Left lung (tissue), 10 donors: Measurements from ENCODE around the gene NAA50. TPM values are rescaled to one million over a fixed set of nuclear protein-coding genes. Genes with fewer than 3 reads are reported as not detected.

Source experiments
- ATAC-seq: fragments of 200-7000 bp; cut with Tn5 transposase; one replicate; pipeline ENCODE4 v1.9.1; 2020; ENCODE audit warnings: moderate library complexity
- DNase-seq, 4 donors: peaks; one replicate each; pipeline ENCODE4 v3.0.0-alpha.2; 2013 to 2020
- H3K27ac ChIP-seq, 2 donors: fragments of 200-600 bp; sonication (generic) in 1 of 2; one replicate each; pipeline versions ENCODE4 v1.5.0 to v1.8.0; 2020 to 2021
- H3K27me3 ChIP-seq, 2 donors: fragments of 200-600 bp; sonication (generic) in 1 of 2; one replicate each; pipeline versions ENCODE4 v1.5.0 to v1.8.0; 2020 to 2021
- H3K36me3 ChIP-seq, 2 donors: fragments of 200-600 bp; sonication (generic) in 1 of 2; one replicate each; pipeline versions ENCODE4 v1.5.0 to v1.8.0; 2020 to 2021
- H3K4me1 ChIP-seq, 2 donors: fragments of 200-600 bp; one replicate each; pipeline ENCODE4 v1.8.0; 2021
- H3K4me3 ChIP-seq, 2 donors: fragments of 200-600 bp; sonication (generic) in 1 of 2; one replicate each; pipeline versions ENCODE4 v1.5.0 to v1.8.0; 2020 to 2021; ENCODE audit warnings: mild to moderate bottlenecking in 1 of 2
- H3K9me3 ChIP-seq, 2 donors: fragments of 200-600 bp; sonication (generic) in 1 of 2; one replicate each; pipeline versions ENCODE4 v1.5.0 to v1.8.0; 2020 to 2021
- intact Hi-C, 2 donors: fragments of 100-400 bp; cut with DNase I; formaldehyde crosslinking; loops; one replicate each; pipeline versions ENCODE4 v1.11.2 to v1.14.2; 2022
- polyA plus RNA-seq, 6 donors: library from polyadenylated mRNA; unstranded; fragments of 120-200 nt; gene quantifications; one replicate each; pipeline ENCODE4 v1.2.1, GENCODE V29; 2013; ENCODE audit not compliant: insufficient read length in 6 of 6
- total RNA-seq, 2 donors: library from RNA; stranded (reverse); fragmentation: NEBNext Ultra II Directional; extraction: Animal tissue kit (Norgen Biotek cat#: 25700); gene quantifications; one replicate each; pipeline ENCODE4 v1.2.1, GENCODE V29; 2021
- TF ChIP-seq, protein P1 (sequence below), 2 donors: fragments of 200-600 bp; sonication (generic) in 1 of 2; IDR thresholded peaks; one replicate each; pipeline versions ENCODE4 v1.5.0 to v1.8.0; 2021; ENCODE audit warnings: antibody characterized with exemption in 2 of 2
- donor health status: DM: no; HTN: yes; CAD: no.
- donor health status: DM: no; HTN: no; CAD: no.

NAA50 gene
- total and polyA plus RNA-seq, 8 donors, result 96.9 to 132 (median 114) TPM

DNA sequence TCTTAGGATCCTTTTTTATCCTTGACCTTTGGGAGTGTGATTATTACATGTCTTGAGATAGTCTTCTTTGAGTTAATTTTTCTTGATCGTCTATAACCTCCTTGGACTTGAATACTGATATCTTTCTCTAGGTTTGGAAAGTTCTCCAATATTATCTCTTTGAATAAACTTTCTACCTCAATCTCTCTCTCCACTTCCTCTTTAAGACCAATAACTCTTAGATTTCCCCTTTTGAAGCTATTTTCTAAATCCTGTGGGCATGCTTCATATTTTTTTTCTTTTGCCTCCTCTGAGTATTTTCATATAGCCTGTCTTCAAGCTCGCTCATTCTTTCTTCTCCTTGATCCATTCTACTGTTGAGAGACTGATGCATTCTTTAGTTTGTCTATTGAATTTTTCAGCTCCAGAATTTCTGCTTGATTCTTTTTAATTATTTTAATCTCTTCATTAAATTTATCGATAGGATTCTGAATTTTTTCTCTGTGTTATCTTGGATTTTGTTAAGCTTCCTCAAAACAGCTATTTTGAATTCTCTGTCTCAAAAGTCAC, 61.7 kb downstream of the NAA50 start:
- Histone ChIP-seq H3K27me3 (no peaks in the 10 kb centered on the region), H3K9me3 (peaks cover 0 to 7% of the 10 kb centered on the region in 2 donors), H3K27ac (no peak overlapping the region), H3K36me3 (no peaks in the 10 kb centered on the region), H3K4me1 (peaks cover 0 to 4% of the 10 kb centered on the region in 2 donors), H3K4me3 (no peak overlapping the region)
- TF ChIP-seq, protein P1, sequence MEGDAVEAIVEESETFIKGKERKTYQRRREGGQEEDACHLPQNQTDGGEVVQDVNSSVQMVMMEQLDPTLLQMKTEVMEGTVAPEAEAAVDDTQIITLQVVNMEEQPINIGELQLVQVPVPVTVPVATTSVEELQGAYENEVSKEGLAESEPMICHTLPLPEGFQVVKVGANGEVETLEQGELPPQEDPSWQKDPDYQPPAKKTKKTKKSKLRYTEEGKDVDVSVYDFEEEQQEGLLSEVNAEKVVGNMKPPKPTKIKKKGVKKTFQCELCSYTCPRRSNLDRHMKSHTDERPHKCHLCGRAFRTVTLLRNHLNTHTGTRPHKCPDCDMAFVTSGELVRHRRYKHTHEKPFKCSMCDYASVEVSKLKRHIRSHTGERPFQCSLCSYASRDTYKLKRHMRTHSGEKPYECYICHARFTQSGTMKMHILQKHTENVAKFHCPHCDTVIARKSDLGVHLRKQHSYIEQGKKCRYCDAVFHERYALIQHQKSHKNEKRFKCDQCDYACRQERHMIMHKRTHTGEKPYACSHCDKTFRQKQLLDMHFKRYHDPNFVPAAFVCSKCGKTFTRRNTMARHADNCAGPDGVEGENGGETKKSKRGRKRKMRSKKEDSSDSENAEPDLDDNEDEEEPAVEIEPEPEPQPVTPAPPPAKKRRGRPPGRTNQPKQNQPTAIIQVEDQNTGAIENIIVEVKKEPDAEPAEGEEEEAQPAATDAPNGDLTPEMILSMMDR (IDR thresholded peaks at IDR 0.05), result no peak
- intact Hi-C loops, result no loop called here
- ATAC-seq (no peak), DNase-seq (no peak)

DNA sequence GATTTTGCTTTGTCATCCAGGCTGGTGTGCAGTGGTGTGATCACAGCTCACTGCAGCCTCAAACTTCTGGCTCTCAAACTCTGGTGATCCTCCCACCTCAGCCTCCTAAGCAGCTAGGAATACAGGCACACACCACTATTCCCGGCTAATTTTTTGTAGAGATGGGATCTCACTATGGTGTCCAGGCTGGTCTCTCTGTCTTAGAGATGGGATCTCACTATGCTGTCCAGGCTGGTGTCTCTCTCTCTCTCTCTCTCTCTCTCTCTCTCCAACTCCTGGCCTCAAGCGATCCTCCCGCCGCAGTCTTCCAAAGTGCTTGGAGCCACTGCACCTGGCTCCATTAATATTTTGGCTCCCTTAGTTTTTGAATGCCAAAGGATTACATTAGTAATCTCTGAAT, 67.3 kb downstream of the NAA50 start:
- intact Hi-C loops, result no loop called here
- peaks cover 0 to 22% of the 10 kb centered on the region in 2 donors for H3K36me3 ChIP-seq
- no peaks in the 10 kb centered on the region for H3K27me3 ChIP-seq
- no peak overlapping the region for H3K4me3 ChIP-seq
- no peak for ATAC-seq
- no peaks in the 10 kb centered on the region for H3K4me1 ChIP-seq
- DNase-seq, result no peak
- TF ChIP-seq, protein P1 (IDR thresholded peaks at IDR 0.05), result no peak
- H3K9me3 ChIP-seq, result no peaks in the 10 kb centered on the region
- no peak overlapping the region for H3K27ac ChIP-seq

DNA sequence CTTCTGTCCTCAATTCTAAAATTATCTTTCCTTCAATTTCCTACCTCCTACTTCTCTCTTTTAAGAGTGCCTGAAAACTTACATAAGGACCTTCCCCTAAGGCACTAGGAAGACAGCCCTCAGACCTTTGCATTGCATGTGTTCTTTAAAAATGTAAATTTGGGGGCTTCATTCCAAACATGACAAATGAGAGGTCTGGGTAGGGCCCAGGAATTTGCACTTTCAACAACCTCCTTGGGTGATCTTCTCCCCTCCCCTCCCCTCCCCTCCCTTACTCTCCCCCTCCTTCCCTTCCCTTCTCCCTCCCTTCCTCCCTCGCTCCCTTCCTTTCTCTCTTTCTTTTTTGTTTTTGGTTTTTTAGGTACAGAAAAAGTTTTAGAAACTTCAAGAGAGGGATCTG, 68.3 kb downstream of the NAA50 start:
- ATAC-seq (no peak), DNase-seq (no peak)
- H3K4me3 ChIP-seq, result no peak overlapping the region
- no peaks in the 10 kb centered on the region for H3K4me1 ChIP-seq
- intact Hi-C loops, result no loop called here
- H3K36me3 ChIP-seq, result peaks cover 0 to 25% of the 10 kb centered on the region in 2 donors
- TF ChIP-seq, protein P1 (IDR thresholded peaks at IDR 0.05), result no peak
- peak overlapping the region in 1 of 2 donors; percentile 78 for H3K27ac ChIP-seq
- no peaks in the 10 kb centered on the region for H3K9me3 ChIP-seq
- no peaks in the 10 kb centered on the region for H3K27me3 ChIP-seq

DNA sequence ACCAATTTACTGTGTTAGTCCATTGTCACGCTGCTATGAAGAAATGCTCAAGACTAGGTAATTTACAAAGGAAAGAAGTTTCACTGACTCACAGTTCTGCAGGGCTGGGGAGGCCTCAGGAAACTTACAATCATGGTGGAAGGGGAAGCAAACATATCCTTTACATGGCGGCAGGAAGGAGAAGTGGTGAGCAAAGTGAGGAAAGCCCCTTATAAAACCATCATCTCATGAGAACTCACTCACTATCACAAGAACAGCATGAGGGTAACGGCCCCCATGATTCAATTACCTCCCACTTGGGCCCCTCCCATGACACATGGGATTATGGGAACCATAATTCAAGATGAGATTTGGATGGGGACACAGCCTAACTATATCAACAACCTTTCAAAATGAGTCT, 69.8 kb downstream of the NAA50 start:
- Histone ChIP-seq H3K4me3 (no peak overlapping the region), H3K36me3 (peaks cover 0 to 28% of the 10 kb centered on the region in 2 donors), H3K9me3 (no peaks in the 10 kb centered on the region), H3K27ac (peak overlapping the region in 1 of 2 donors; percentile 78), H3K27me3 (no peaks in the 10 kb centered on the region), H3K4me1 (no peaks in the 10 kb centered on the region)
- TF ChIP-seq, protein P1 (IDR thresholded peaks at IDR 0.05), result no peak
- intact Hi-C loops, result no loop called here
- DNase-seq (no peak), ATAC-seq (no peak)

DNA sequence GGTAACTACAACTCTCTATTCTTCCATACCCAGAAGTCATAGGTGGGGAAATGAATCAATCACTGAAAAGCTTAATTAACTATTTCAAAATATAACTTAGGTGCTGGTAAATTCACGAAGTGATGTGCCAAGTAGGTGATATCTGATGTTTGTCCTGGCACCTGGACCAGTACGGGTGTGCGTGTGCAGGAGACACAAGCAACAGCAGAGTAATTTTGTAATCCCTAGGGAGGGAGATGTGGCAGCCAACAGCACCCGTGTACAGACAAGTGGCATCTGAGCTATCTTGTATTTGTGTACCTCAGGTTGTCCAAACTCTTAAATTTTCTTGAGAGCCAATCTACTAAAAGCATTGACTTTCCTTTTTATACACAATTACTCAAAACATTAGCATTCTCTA, 72.5 kb downstream of the NAA50 start:
- H3K4me3 ChIP-seq, result no peak overlapping the region
- DNase-seq (no peak), ATAC-seq (no peak)
- no peaks in the 10 kb centered on the region for H3K9me3 ChIP-seq
- H3K36me3 ChIP-seq, result peaks cover 0 to 33% of the 10 kb centered on the region in 2 donors
- TF ChIP-seq, protein P1 (IDR thresholded peaks at IDR 0.05), result no peak
- H3K4me1 ChIP-seq, result no peaks in the 10 kb centered on the region
- intact Hi-C loops, result no loop called here
- no peak overlapping the region for H3K27ac ChIP-seq
- no peaks in the 10 kb centered on the region for H3K27me3 ChIP-seq
